ENCODE measurements around the gene RNFT2. TPM values are rescaled to one million over a fixed set of nuclear protein-coding genes. Genes with fewer than 3 reads are reported as not detected.
A peak's percentile ranks its signal among the peaks of the same experiment; 100 is the strongest.

Gene RNFT2
- total RNA-seq, 4 donors from 2014 or later, result 0.55 TPM; not detected in 3

- H3K36me3 ChIP-seq, result no peaks in the 10 kb centered on the region
- no peak for ATAC-seq
- intact Hi-C loops (cut with DNase I; ENCODE audit: low total_unique reads) (no loop called here), in situ Hi-C loops (cut with MboI; ENCODE audit: low sequenced_read_pairs in 4 of 4) (no loop called here)
- no peak for TF ChIP-seq POLR2A (IDR thresholded peaks at IDR 0.05)
- TF ChIP-seq, protein P1, sequence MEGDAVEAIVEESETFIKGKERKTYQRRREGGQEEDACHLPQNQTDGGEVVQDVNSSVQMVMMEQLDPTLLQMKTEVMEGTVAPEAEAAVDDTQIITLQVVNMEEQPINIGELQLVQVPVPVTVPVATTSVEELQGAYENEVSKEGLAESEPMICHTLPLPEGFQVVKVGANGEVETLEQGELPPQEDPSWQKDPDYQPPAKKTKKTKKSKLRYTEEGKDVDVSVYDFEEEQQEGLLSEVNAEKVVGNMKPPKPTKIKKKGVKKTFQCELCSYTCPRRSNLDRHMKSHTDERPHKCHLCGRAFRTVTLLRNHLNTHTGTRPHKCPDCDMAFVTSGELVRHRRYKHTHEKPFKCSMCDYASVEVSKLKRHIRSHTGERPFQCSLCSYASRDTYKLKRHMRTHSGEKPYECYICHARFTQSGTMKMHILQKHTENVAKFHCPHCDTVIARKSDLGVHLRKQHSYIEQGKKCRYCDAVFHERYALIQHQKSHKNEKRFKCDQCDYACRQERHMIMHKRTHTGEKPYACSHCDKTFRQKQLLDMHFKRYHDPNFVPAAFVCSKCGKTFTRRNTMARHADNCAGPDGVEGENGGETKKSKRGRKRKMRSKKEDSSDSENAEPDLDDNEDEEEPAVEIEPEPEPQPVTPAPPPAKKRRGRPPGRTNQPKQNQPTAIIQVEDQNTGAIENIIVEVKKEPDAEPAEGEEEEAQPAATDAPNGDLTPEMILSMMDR (IDR thresholded peaks at IDR 0.05 in 4 of 5, conservative IDR thresholded peaks at IDR 0.05 in 1 of 5), result no peak
- no peak overlapping the region for H3K4me3 ChIP-seq
- no peaks in the 10 kb centered on the region for H3K27me3 ChIP-seq
- H3K4me1 ChIP-seq, result no peaks in the 10 kb centered on the region
- no peaks in the 10 kb centered on the region for H3K9me3 ChIP-seq
- no peak for DNase-seq
- no peak overlapping the region for H3K27ac ChIP-seq
These were observed 28.2 kb downstream of the RNFT2 start for GRCh38 chr12:116766285-116766684.

DNA sequence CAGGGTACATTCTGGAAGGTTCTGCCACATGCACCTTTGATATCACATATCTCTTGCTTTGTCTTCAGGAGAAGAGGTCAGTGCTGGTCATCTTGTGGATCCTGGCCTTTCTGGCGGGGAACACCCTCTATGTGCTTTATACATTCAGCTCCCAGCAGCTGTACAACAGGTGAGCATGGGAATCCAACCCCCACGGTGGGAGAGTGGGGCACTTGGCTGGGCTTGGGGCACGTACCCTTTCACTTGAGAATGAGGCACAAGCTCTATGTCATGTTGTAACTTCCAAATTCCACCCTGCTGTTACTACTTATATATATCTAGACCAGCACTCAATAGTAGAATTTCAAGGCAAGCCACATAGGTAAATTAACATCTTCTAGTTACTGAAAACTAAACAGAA, 28.6 kb downstream of the RNFT2 start:
- Histone ChIP-seq H3K9me3 (no peaks in the 10 kb centered on the region), H3K27ac (no peak overlapping the region), H3K27me3 (no peaks in the 10 kb centered on the region), H3K36me3 (no peaks in the 10 kb centered on the region), H3K4me3 (no peak overlapping the region), H3K4me1 (no peaks in the 10 kb centered on the region)
- DNase-seq, result no peak
- ATAC-seq, result no peak
- in situ Hi-C loops (cut with MboI; ENCODE audit: low sequenced_read_pairs in 4 of 4) (no loop called here), intact Hi-C loops (cut with DNase I; ENCODE audit: low total_unique reads) (no loop called here)
- TF ChIP-seq, protein P1 (IDR thresholded peaks at IDR 0.05 in 4 of 5, conservative IDR thresholded peaks at IDR 0.05 in 1 of 5), result no peak
- TF ChIP-seq POLR2A (IDR thresholded peaks at IDR 0.05), result no peak

GRCh38 chr12:116771651-116772050, 33.5 kb downstream of the RNFT2 start:
- intact Hi-C loops (cut with DNase I; ENCODE audit: low total_unique reads) (no loop called here), in situ Hi-C loops (cut with MboI; ENCODE audit: low sequenced_read_pairs in 4 of 4) (no loop called here)
- Histone ChIP-seq H3K4me3 (no peak overlapping the region), H3K9me3 (no peaks in the 10 kb centered on the region), H3K27me3 (no peaks in the 10 kb centered on the region), H3K36me3 (no peaks in the 10 kb centered on the region), H3K27ac (no peak overlapping the region), H3K4me1 (no peaks in the 10 kb centered on the region)
- DNase-seq (no peak), ATAC-seq (no peak)
- TF ChIP-seq, protein P1 (IDR thresholded peaks at IDR 0.05 in 4 of 5, conservative IDR thresholded peaks at IDR 0.05 in 1 of 5), result no peak
- TF ChIP-seq POLR2A (IDR thresholded peaks at IDR 0.05), result no peak

- ATAC-seq (peak in 1 of 2 donors; percentile 18), DNase-seq (no peak)
- intact Hi-C loops (cut with DNase I; ENCODE audit: low total_unique reads) (no loop called here), in situ Hi-C loops (cut with MboI; ENCODE audit: low sequenced_read_pairs in 4 of 4) (no loop called here)
- no peak overlapping the region for H3K4me3 ChIP-seq
- peak overlapping the region in 1 of 4 donors; percentile 24 for H3K27ac ChIP-seq
- H3K4me1 ChIP-seq, result no peaks in the 10 kb centered on the region
- no peaks in the 10 kb centered on the region for H3K36me3 ChIP-seq
- H3K27me3 ChIP-seq, result no peaks in the 10 kb centered on the region
- TF ChIP-seq, protein P1 (IDR thresholded peaks at IDR 0.05 in 4 of 5, conservative IDR thresholded peaks at IDR 0.05 in 1 of 5), result no peak
- no peak for TF ChIP-seq POLR2A (IDR thresholded peaks at IDR 0.05)
- no peaks in the 10 kb centered on the region for H3K9me3 ChIP-seq
These were observed 35.2 kb downstream of the RNFT2 start for GRCh38 chr12:116773276-116773731.

- no peaks in the 10 kb centered on the region for H3K36me3 ChIP-seq
- no peaks in the 10 kb centered on the region for H3K9me3 ChIP-seq
- TF ChIP-seq, protein P1 (IDR thresholded peaks at IDR 0.05 in 4 of 5, conservative IDR thresholded peaks at IDR 0.05 in 1 of 5), result no peak
- no peak for TF ChIP-seq POLR2A (IDR thresholded peaks at IDR 0.05)
- H3K4me1 ChIP-seq, result no peaks in the 10 kb centered on the region
- no peak for ATAC-seq
- intact Hi-C loops (cut with DNase I; ENCODE audit: low total_unique reads) (no loop called here), in situ Hi-C loops (cut with MboI; ENCODE audit: low sequenced_read_pairs in 4 of 4) (no loop called here)
- DNase-seq, result no peak
- H3K27ac ChIP-seq, result no peak overlapping the region
- H3K4me3 ChIP-seq, result no peak overlapping the region
- no peaks in the 10 kb centered on the region for H3K27me3 ChIP-seq
These were observed 35.9 kb downstream of the RNFT2 start for GRCh38 chr12:116774020-116774419.
